ENCODE measurements around the gene POC1A. TPM values are rescaled to one million over a fixed set of nuclear protein-coding genes. Genes with fewer than 3 reads are reported as not detected.

Gene POC1A
- total RNA-seq, 1 experiment from 2014 or later, result 16.1 TPM

DNA sequence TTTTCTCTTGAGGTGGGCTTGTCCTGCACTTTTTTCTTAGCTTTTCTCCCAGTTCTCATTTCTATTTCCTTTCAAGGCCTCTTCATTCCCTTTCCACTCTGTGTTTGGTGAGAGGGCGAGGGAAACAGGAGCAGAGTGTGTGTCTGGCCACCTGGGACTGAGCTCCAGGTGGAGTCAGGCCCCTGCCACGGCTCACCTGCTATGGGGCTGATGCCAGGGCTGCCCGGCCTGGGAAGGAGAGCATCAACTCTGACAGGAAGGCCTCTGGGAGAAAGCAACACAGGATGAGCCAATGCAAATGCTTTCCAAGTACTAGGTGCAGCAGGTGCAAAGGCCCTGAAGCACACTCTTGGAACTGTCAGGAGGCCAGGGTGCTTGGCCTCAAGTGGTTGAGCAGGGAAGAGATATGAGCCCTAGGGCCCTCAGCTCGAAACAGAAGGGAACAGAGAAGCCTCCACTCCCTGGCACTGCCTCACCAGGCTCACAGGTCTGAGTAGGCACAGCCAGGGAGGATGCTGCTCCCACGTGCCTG, 70.6 kb downstream of the POC1A start:
- H3K4me1 ChIP-seq (ENCODE audit: insufficient read depth, low read length, poor library complexity, severe bottlenecking), result no peaks in the 10 kb centered on the region
- H3K4me3 ChIP-seq (ENCODE audit: low read depth, low read length, poor library complexity, severe bottlenecking), result no peak overlapping the region
- no TSS peak for BruUV-seq (replicated peaks)
- H3K9me3 ChIP-seq (ENCODE audit: low read depth, low read length, poor library complexity, severe bottlenecking), result no peaks in the 10 kb centered on the region
- no peak for DNase-seq (ENCODE audit: low spot score)
- H3K36me3 ChIP-seq (ENCODE audit: insufficient read depth, low read length, poor library complexity, severe bottlenecking), result no peaks in the 10 kb centered on the region
- TF ChIP-seq, protein P1, sequence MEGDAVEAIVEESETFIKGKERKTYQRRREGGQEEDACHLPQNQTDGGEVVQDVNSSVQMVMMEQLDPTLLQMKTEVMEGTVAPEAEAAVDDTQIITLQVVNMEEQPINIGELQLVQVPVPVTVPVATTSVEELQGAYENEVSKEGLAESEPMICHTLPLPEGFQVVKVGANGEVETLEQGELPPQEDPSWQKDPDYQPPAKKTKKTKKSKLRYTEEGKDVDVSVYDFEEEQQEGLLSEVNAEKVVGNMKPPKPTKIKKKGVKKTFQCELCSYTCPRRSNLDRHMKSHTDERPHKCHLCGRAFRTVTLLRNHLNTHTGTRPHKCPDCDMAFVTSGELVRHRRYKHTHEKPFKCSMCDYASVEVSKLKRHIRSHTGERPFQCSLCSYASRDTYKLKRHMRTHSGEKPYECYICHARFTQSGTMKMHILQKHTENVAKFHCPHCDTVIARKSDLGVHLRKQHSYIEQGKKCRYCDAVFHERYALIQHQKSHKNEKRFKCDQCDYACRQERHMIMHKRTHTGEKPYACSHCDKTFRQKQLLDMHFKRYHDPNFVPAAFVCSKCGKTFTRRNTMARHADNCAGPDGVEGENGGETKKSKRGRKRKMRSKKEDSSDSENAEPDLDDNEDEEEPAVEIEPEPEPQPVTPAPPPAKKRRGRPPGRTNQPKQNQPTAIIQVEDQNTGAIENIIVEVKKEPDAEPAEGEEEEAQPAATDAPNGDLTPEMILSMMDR (conservative IDR thresholded peaks at IDR 0.05; ENCODE audit: low read depth, low read length), result no peak
- no peak for TF ChIP-seq EZH2 (IDR thresholded peaks at IDR 0.05; ENCODE audit: borderline replicate concordance, low read depth, low read length, poor library complexity, severe bottlenecking)
- ChIA-PET CTCF (no interaction called here), POLR2A (ENCODE audit: low non-redundant PET) (no interaction called here)
- H3K27ac ChIP-seq (ENCODE audit: low read depth, low read length, poor library complexity, severe bottlenecking), result no peak overlapping the region
- no peaks in the 10 kb centered on the region for H3K27me3 ChIP-seq (replicated peaks; ENCODE audit: insufficient read depth, low read depth, low read length, poor library complexity)
- intact Hi-C loops (cut with micrococcal nuclease; ENCODE audit: unreplicated experiment), result no loop called here

DNA sequence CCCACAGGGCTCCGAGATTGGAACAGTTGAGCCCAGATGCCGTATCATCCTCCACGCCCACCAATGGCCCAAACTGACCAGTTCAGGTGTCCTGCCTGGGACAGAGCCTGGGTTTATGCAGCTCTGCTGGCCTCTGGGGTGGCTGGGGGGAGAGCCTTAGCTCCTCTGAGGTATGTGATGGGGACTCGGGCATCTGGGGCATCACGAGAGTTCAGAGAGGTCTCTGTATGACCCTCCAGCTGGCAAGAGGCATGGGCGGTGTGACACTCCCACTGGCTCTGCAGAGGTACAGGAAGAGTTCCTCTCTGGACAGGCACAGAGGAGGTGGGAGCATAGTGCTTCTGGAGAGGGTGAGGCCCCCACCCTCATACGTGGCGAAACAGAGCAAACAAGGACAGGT, 71.3 kb downstream of the POC1A start:
- Histone ChIP-seq H3K4me3 (ENCODE audit: low read depth, low read length, poor library complexity, severe bottlenecking) (no peak overlapping the region), H3K27ac (ENCODE audit: low read depth, low read length, poor library complexity, severe bottlenecking) (no peak overlapping the region), H3K9me3 (ENCODE audit: low read depth, low read length, poor library complexity, severe bottlenecking) (no peaks in the 10 kb centered on the region), H3K27me3 (replicated peaks; ENCODE audit: insufficient read depth, low read depth, low read length, poor library complexity) (no peaks in the 10 kb centered on the region), H3K4me1 (ENCODE audit: insufficient read depth, low read length, poor library complexity, severe bottlenecking) (no peaks in the 10 kb centered on the region), H3K36me3 (ENCODE audit: insufficient read depth, low read length, poor library complexity, severe bottlenecking) (no peaks in the 10 kb centered on the region)
- TF ChIP-seq, protein P1 (conservative IDR thresholded peaks at IDR 0.05; ENCODE audit: low read depth, low read length), result no peak
- TF ChIP-seq EZH2 (IDR thresholded peaks at IDR 0.05; ENCODE audit: borderline replicate concordance, low read depth, low read length, poor library complexity, severe bottlenecking), result no peak
- ChIA-PET CTCF (no interaction called here), POLR2A (ENCODE audit: low non-redundant PET) (no interaction called here)
- intact Hi-C loops (cut with micrococcal nuclease; ENCODE audit: unreplicated experiment), result no loop called here
- no peak for DNase-seq (ENCODE audit: low spot score)
- BruUV-seq (replicated peaks), result no TSS peak

DNA sequence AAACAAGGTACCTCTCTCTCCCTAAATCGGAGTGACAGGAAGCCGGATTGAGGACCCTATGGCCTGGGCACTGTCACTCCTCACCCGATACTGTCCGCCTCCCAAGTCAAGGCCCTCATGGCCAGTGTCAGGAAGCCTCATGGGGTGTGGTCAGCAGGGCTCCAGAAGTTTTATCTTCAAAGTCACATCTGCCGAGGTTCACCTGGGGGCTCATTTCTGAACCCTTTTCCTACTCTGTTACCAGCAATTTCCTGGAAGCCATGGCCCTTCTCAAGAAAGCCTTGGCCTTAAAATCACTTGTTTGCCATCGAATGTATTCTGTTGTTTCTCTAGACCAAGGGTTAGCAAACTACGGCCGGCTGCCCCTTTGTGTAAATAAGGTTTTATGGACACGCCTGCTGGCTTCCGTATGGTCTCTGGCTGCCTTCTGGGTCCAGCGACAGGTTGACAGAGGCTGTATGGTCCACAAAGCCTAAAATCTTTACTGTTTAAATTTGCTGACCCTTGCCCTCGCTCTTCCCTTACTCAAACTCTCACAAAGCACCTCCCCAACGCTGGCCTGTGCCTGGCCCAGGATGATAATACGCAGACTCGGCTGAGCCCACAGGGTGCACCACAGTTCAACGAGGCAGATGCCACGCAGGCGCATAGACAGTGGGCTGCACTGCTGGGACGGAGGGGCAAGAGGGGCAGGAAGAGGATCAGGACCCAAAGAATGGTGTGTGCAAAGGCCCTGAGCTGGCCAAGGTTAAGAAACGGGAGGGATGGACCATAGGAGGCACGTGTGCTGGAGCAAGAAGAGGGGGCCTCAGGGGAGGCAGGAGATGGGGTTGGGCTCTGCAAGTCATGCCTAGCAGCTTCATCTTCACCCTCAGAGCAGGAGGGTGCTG, 73.1 kb downstream of the POC1A start:
- Histone ChIP-seq H3K9me3 (ENCODE audit: low read depth, low read length, poor library complexity, severe bottlenecking) (no peaks in the 10 kb centered on the region), H3K36me3 (ENCODE audit: insufficient read depth, low read length, poor library complexity, severe bottlenecking) (no peaks in the 10 kb centered on the region), H3K27me3 (replicated peaks; ENCODE audit: insufficient read depth, low read depth, low read length, poor library complexity) (no peaks in the 10 kb centered on the region), H3K4me1 (ENCODE audit: insufficient read depth, low read length, poor library complexity, severe bottlenecking) (no peaks in the 10 kb centered on the region), H3K27ac (ENCODE audit: low read depth, low read length, poor library complexity, severe bottlenecking) (no peak overlapping the region), H3K4me3 (ENCODE audit: low read depth, low read length, poor library complexity, severe bottlenecking) (no peak overlapping the region)
- no peak for DNase-seq (ENCODE audit: low spot score)
- CTCF ChIA-PET, result no interaction called here
- intact Hi-C loops (cut with micrococcal nuclease; ENCODE audit: unreplicated experiment), result no loop called here
- no TSS peak for BruUV-seq (replicated peaks)
- POLR2A ChIA-PET (ENCODE audit: low non-redundant PET), result no interaction called here
- no peak for TF ChIP-seq EZH2 (IDR thresholded peaks at IDR 0.05; ENCODE audit: borderline replicate concordance, low read depth, low read length, poor library complexity, severe bottlenecking)

Measured in A673 (cell line).